ENCODE measurements around the gene MYO3B. TPM values are rescaled to one million over a fixed set of nuclear protein-coding genes. Genes with fewer than 3 reads are reported as not detected.

Gene MYO3B
- total RNA-seq, 1 donor from 2014 or later: 27.3 TPM

- no peak overlapping the region for H3K4me3 Mint-ChIP-seq
- Histone ChIP-seq H3K9ac (no peak overlapping the region), H3K27ac (no peak overlapping the region), H3K79me2 (ENCODE audit: low read depth) (no peaks in the 10 kb centered on the region), H3K4me1 (peaks cover 6% of the 10 kb centered on the region), H3K4me3 (no peak overlapping the region), H2AFZ (replicated peaks) (peak overlapping the region; percentile 46), H3K27me3 (no peaks in the 10 kb centered on the region), H3F3A (ENCODE audit: low read depth) (peaks cover 14% of the 10 kb centered on the region), H3K36me3 (no peaks in the 10 kb centered on the region), H3K9me3 (ENCODE audit: low read depth) (peaks cover 14% of the 10 kb centered on the region), H3K4me2 (peak overlapping the region; percentile 11), H4K20me1 (ENCODE audit: low read depth) (no peaks in the 10 kb centered on the region)
- H3K4me1 Mint-ChIP-seq: peaks cover 24% of the 10 kb centered on the region
- H3K9me3 Mint-ChIP-seq: peaks cover 14% of the 10 kb centered on the region
- peak; percentile 94 for TF ChIP-seq CTCF (IDR thresholded peaks at IDR 0.05)
- no peak for TF ChIP-seq EZH2 (IDR thresholded peaks at IDR 0.05)
- H3K27ac Mint-ChIP-seq: no peak overlapping the region
- H3K27me3 Mint-ChIP-seq (ENCODE audit: insufficient read depth, low read depth): no peaks in the 10 kb centered on the region
- H3K36me3 Mint-ChIP-seq: peaks cover 4% of the 10 kb centered on the region
- peak; percentile 89 for DNase-seq (ENCODE audit: low spot score)
Measured at GRCh38 chr2:170324640-170325046, 146.7 kb downstream of the MYO3B start.

DNA sequence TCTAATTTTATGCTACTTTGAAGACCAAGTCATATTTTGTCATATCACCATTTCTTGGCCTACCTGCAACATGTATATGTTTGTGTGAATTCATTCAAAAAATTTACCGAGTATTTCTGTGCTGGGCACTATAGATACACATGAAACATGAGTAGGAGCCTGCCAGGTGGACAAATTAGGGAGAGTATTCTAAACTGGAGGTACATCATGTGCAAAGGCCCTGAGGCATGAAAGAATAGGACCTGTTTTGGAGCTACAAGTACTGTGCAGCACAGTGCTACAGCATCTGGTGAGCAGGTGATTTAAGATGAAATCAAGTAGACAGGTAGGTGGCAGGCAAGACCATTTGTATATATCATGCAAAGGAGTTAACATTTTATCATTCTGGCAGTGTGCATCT, 152.9 kb downstream of the MYO3B start:
- Histone ChIP-seq H3K4me3 (no peak overlapping the region), H3K27me3 (no peaks in the 10 kb centered on the region), H3K36me3 (no peaks in the 10 kb centered on the region), H3K27ac (no peak overlapping the region), H2AFZ (replicated peaks) (no peak overlapping the region), H4K20me1 (ENCODE audit: low read depth) (no peaks in the 10 kb centered on the region), H3F3A (ENCODE audit: low read depth) (no peaks in the 10 kb centered on the region), H3K4me2 (no peak overlapping the region), H3K4me1 (peaks cover 12% of the 10 kb centered on the region), H3K79me2 (ENCODE audit: low read depth) (no peaks in the 10 kb centered on the region), H3K9ac (no peak overlapping the region), H3K9me3 (ENCODE audit: low read depth) (no peaks in the 10 kb centered on the region)
- TF ChIP-seq EZH2phosphoT487 (IDR thresholded peaks at IDR 0.05): no peak
- no peak for TF ChIP-seq CTCF (IDR thresholded peaks at IDR 0.05)
- TF ChIP-seq EZH2 (IDR thresholded peaks at IDR 0.05): no peak
- Mint-ChIP-seq H3K9me3 (peaks cover 10% of the 10 kb centered on the region), H3K27ac (no peak overlapping the region), H3K27me3 (ENCODE audit: insufficient read depth, low read depth) (no peaks in the 10 kb centered on the region), H3K36me3 (no peaks in the 10 kb centered on the region), H3K4me3 (no peak overlapping the region), H3K4me1 (peaks cover 7% of the 10 kb centered on the region)
- DNase-seq (ENCODE audit: low spot score): no peak

DNA sequence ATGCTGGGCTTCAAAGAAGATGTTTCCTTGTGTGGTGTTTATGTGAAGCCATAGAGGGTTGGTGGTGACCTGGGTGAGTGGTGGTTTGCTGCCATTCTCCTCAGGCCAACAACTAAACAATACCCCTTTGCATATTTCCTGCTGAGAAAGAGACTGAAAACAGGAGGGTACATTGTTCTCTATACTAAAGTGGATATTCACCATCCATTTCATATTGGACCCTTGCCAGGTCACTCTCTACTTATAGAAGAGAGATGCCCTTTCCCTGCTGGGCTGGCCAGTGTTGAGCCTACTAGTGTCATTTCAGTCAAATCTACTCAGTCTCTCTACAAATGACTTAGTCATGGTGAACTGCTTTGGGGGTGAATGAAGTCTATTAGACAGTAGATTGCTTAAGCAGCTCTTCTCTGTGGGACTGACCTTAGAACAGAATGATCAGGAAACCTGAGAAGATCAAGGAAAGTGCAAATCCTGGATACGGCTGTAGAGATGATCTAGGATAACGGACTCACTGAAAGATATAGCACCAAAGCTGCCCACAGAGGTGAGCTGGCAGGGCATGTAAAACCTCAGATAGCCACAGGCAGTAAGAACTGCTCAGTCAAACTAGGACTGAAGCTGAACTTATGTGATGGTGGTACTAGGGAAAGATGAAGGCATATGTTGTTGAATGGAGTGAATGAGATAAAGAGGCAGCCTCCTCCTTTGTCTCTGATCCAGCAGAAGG, 154.9 kb downstream of the MYO3B start:
- Mint-ChIP-seq H3K27ac (no peak overlapping the region), H3K36me3 (no peaks in the 10 kb centered on the region), H3K27me3 (ENCODE audit: insufficient read depth, low read depth) (no peaks in the 10 kb centered on the region), H3K4me1 (peaks cover 13% of the 10 kb centered on the region), H3K4me3 (no peak overlapping the region), H3K9me3 (peaks cover 10% of the 10 kb centered on the region)
- Histone ChIP-seq H3K4me1 (peaks cover 15% of the 10 kb centered on the region), H3F3A (ENCODE audit: low read depth) (no peaks in the 10 kb centered on the region), H3K79me2 (ENCODE audit: low read depth) (no peaks in the 10 kb centered on the region), H3K4me3 (no peak overlapping the region), H3K9me3 (ENCODE audit: low read depth) (no peaks in the 10 kb centered on the region), H3K36me3 (no peaks in the 10 kb centered on the region), H3K27me3 (no peaks in the 10 kb centered on the region), H3K4me2 (no peak overlapping the region), H4K20me1 (ENCODE audit: low read depth) (no peaks in the 10 kb centered on the region), H3K9ac (no peak overlapping the region), H3K27ac (no peak overlapping the region), H2AFZ (replicated peaks) (peak overlapping the region; percentile 18)
- no peak for TF ChIP-seq EZH2 (IDR thresholded peaks at IDR 0.05)
- no peak for TF ChIP-seq EZH2phosphoT487 (IDR thresholded peaks at IDR 0.05)
- no peak for TF ChIP-seq CTCF (IDR thresholded peaks at IDR 0.05)
- no peak for DNase-seq (ENCODE audit: low spot score)
